Colonic mucosa (tissue), 4 donors: ENCODE measurements around the gene LIPG. TPM values are rescaled to one million over a fixed set of nuclear protein-coding genes. Genes with fewer than 3 reads are reported as not detected.
"Not testable (repeated sequence)": the region's sequence is repeated elsewhere in the genome, so short reads cannot be mapped to it uniquely, and the experiment has no call there.

Experiments
- DNase-seq: peaks from one replicate; pipeline ENCODE4 v3.0.0-alpha.2; 2020
- H3K27ac ChIP-seq: fragments of 200-600 bp; one replicate; pipeline ENCODE4 v1.8.0; 2021
- H3K27me3 ChIP-seq: fragments of 200-600 bp; one replicate; pipeline ENCODE4 v1.8.0; 2021
- H3K36me3 ChIP-seq: fragments of 200-600 bp; one replicate; pipeline ENCODE4 v1.8.0; 2021
- H3K4me1 ChIP-seq: fragments of 200-600 bp; one replicate; pipeline ENCODE4 v1.8.0; 2021; ENCODE audit warnings: mild to moderate bottlenecking
- H3K4me3 ChIP-seq: fragments of 200-600 bp; one replicate; pipeline ENCODE4 v1.8.0; 2021
- H3K9ac ChIP-seq, 2 donors: one replicate each; pipeline ENCODE4 v1.7.0; 2013; ENCODE audit warnings: control low read depth in 2 of 2, low read depth in 2 of 2, low read length in 2 of 2
- H3K9me3 ChIP-seq: fragments of 200-600 bp; one replicate; pipeline ENCODE4 v1.8.0; 2021
- intact Hi-C: fragments of 100-400 bp; cut with DNase I; formaldehyde crosslinking; loops from one replicate; pipeline ENCODE4 v1.14.1; 2022
- total RNA-seq, 2 donors: library from RNA; stranded (reverse); fragmentation: NEBNext Ultra II Directional in 1 of 2; extraction: Animal tissue kit (Norgen Biotek cat#: 25700) in 1 of 2; gene quantifications; one replicate each; pipeline ENCODE4 v1.2.1, GENCODE V29; 2021
- TF ChIP-seq, protein P1 (sequence below): fragments of 200-600 bp; IDR thresholded peaks from one replicate; pipeline ENCODE4 v1.8.0; 2022; ENCODE audit warnings: antibody characterized with exemption, mild to moderate bottlenecking
- donor health status: healthy.
- donor health status: DM: no; HTN: no; CAD: no.
- donor health status: DM: no; HTN: no; CAD: no.

LIPG gene
- total RNA-seq, 2 donors from 2014 or later = 25.5 to 32.1 TPM

DNA sequence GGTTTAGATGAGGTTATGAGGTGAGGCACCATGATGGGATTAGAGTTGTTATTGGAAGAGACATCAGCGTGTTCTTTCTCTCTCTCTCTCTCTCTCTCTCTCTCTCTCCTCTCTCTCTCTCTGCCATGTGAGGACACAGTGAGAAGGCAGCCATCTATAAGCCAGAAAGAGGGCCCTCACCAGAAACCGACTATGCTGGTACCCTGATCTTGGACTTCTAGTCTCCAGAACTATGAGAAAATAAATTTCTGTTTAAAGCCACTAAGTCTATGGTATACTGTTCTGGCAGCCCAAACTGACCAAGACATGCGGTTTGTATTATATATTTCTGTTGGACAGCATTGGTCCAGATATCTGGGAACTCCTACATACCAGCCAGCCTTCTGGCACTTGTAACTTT is 3.5 kb upstream of the LIPG start:
- Histone ChIP-seq H3K27me3 (no peaks in the 10 kb centered on the region), H3K4me3 (no peak overlapping the region), H3K4me1 (no peaks in the 10 kb centered on the region), H3K36me3 (no peaks in the 10 kb centered on the region), H3K9ac (no peak overlapping the region), H3K27ac (no peak overlapping the region), H3K9me3 (no peaks in the 10 kb centered on the region)
- TF ChIP-seq, protein P1, sequence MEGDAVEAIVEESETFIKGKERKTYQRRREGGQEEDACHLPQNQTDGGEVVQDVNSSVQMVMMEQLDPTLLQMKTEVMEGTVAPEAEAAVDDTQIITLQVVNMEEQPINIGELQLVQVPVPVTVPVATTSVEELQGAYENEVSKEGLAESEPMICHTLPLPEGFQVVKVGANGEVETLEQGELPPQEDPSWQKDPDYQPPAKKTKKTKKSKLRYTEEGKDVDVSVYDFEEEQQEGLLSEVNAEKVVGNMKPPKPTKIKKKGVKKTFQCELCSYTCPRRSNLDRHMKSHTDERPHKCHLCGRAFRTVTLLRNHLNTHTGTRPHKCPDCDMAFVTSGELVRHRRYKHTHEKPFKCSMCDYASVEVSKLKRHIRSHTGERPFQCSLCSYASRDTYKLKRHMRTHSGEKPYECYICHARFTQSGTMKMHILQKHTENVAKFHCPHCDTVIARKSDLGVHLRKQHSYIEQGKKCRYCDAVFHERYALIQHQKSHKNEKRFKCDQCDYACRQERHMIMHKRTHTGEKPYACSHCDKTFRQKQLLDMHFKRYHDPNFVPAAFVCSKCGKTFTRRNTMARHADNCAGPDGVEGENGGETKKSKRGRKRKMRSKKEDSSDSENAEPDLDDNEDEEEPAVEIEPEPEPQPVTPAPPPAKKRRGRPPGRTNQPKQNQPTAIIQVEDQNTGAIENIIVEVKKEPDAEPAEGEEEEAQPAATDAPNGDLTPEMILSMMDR = no peak
- intact Hi-C loops = loop anchor here (5.0 kb wide), 2 partner anchors 209 to 224 kb away; no protein-coding TSS in a partner anchor
- DNase-seq = no peak

DNA sequence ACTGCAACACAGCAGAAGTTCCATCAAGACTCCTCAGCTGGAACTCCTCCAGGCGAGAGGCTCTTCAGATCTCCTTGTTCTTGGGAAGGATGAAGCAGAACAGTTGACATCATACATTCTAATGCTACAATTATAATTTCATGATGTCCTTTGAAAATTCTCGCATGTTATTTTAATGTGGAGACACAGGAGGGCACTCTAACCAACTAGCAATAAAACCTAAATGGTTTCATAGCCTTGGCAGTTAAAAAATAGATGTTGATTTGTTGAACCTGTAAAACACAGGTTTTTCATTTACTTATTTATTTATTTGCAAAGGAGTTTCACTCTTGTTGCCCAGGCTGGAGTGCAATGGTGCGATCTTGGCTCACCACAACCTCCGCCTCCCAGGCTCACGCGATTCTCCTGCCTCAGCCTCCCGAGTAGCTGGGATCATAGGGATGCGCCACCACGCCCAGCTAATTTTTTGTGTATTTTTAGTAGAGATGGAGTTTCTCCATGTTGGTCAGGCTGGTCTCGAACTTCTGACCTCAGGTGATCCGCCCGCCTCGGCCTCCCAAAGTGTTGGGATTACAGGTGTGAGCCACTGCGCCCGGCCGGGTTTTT is 2.4 kb upstream of the LIPG start:
- H3K27me3 ChIP-seq, H3K27ac ChIP-seq, DNase-seq, H3K4me3 ChIP-seq, H3K9me3 ChIP-seq, H3K4me1 ChIP-seq, H3K36me3 ChIP-seq, H3K9ac ChIP-seq: not testable (repeated sequence)
- intact Hi-C loops = loop anchor here (5.0 kb wide), 2 partner anchors 208 to 223 kb away; no protein-coding TSS in a partner anchor
- TF ChIP-seq, protein P1 = peak; percentile 33

DNA sequence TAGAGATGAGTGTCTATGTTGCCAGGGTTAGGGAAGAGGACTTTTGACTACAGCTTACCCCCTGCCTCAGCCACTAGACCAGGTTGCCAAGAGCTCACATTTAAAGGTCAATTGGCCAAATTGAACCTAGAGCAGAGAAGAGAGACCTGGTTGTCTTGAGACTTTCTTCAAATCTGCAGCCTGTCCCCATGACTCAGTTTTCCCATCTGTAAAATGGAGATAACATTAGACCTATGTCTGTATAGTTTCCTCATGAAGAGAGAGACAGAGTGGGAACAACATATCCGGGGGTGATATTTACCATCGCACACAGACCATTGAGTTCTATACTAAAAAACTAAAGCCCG is 1.6 kb upstream of the LIPG start:
- H3K4me1 ChIP-seq = peaks cover 6% of the 10 kb centered on the region
- H3K27ac ChIP-seq = peak overlapping the region; percentile 51
- no peak for DNase-seq
- no peaks in the 10 kb centered on the region for H3K27me3 ChIP-seq
- peak overlapping the region in 1 of 2 donors; percentile 77 for H3K9ac ChIP-seq
- H3K9me3 ChIP-seq = no peaks in the 10 kb centered on the region
- H3K36me3 ChIP-seq = no peaks in the 10 kb centered on the region
- peak overlapping the region; percentile 45 for H3K4me3 ChIP-seq
- TF ChIP-seq, protein P1 = no peak
- intact Hi-C loops = loop anchor here (2.0 to 5.0 kb wide), 2 partner anchors 169 to 297 kb away; no protein-coding TSS in a partner anchor

DNA sequence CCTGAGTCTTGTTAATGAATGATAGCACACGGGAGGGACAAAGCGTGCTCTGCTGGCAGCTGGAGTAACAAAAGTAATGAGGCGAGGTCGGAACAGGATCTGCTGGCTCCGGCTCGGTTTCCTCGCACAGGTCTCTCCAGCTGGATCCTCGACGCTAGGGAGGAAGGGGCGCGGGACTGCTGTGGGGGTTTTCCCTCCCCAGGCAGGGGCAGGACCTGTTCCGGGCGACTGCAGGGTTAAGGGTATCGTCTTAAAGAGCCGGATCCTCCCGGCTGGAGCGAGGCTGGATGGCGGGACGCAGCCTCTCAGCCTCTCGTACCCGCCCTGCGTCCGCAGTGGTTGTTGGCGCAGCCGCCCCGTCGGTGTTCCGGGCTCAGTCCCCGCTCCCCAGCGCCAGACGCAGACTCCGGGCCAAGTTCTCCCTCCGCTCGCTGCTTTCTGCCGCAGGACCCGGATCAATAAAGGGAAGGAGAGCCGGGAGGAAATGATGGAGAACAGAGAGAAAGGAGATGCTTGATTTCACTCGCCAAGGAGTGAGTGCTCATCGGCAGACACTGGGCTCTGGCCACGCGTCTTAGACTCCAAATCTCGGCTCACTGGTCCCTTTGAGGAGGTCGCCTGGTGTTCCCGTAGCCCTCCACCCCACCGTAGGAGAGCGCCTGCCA is 1.1 kb upstream of the LIPG start:
- TF ChIP-seq, protein P1 = no peak
- peak overlapping the region; percentile 48 to 77 for H3K9ac ChIP-seq
- DNase-seq = peak; percentile 69
- H3K9me3 ChIP-seq = no peaks in the 10 kb centered on the region
- H3K4me3 ChIP-seq = peak overlapping the region; percentile 45
- no peaks in the 10 kb centered on the region for H3K27me3 ChIP-seq
- peak overlapping the region; percentile 51 for H3K27ac ChIP-seq
- peaks cover 6% of the 10 kb centered on the region for H3K4me1 ChIP-seq
- H3K36me3 ChIP-seq = no peaks in the 10 kb centered on the region
- intact Hi-C loops = loop anchor here (2.0 to 5.0 kb wide), 2 partner anchors 168 to 297 kb away; no protein-coding TSS in a partner anchor

DNA sequence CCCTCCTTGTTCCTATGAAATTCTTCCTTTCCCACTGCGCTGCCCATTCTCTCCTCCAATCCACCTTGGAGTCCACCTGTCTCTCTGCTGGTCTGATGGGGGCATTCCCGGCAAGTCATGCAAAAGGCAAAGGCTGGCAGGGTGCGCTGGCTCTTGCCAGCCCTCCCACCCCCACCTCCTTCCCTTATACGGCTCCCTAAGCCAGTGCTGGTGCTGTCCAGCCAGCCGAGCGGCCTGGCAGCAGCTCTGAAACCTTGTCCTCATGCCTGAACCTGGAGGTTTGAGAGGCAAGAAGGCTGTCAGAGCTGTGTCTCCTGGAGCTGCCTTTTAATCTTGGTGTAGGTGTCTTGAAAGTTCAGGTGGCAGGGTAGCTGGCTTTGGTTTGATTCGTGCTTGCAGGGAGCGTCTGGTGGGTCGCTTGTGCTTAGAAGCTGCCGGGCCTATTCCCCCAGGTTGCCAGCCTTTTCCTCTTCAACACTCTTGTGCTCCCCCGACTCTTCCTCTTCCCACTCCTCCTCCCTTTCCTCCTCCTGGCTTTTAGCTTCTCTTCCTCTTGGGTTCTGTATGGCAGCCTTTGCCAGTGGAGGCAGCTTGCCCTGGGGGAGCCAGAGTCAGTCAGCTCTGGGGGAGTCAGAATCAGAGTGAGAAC is 748 bp downstream of the LIPG start:
- H3K9me3 ChIP-seq = no peaks in the 10 kb centered on the region
- H3K36me3 ChIP-seq = no peaks in the 10 kb centered on the region
- H3K4me1 ChIP-seq = peaks cover 6% of the 10 kb centered on the region
- intact Hi-C loops = loop anchor here (5.0 kb wide), 1 partner anchor 295 kb away; no protein-coding TSS in a partner anchor
- H3K9ac ChIP-seq = peak overlapping the region in 1 of 2 donors; percentile 77
- peak overlapping the region; percentile 51 for H3K27ac ChIP-seq
- no peaks in the 10 kb centered on the region for H3K27me3 ChIP-seq
- TF ChIP-seq, protein P1 = no peak
- H3K4me3 ChIP-seq = peak overlapping the region; percentile 45
- DNase-seq = peak; percentile 35
